D341Med (cell line): ENCODE data around the gene TGFB2.
"Not testable (repeated sequence)": the region's sequence is repeated elsewhere in the genome, so short reads cannot be mapped to it uniquely, and the experiment has no call there.

Source experiments
- DNase-seq: peaks from one replicate; pipeline ENCODE4 v3.0.0; 2012; ENCODE audit warnings: low spot score

Gene TGFB2

GRCh38 chr1:218344814-218345672 is at the start of gene TGFB2:
Gene TGFB2 (plus strand): TSS chr1:218345336. CDS start chr1:218346702, 1,366 bp downstream.
- no peak for DNase-seq

GRCh38 chr1:218296162-218296561 is 49.0 kb upstream of the TGFB2 start:
- DNase-seq = no peak

- no peak for DNase-seq
These were observed 47.7 kb upstream of the TGFB2 start for GRCh38 chr1:218297461-218297860.

GRCh38 chr1:218297867-218298266 is 47.3 kb upstream of the TGFB2 start:
- no peak for DNase-seq

GRCh38 chr1:218298398-218298797 is 46.7 kb upstream of the TGFB2 start:
- DNase-seq = no peak

- DNase-seq = peak; percentile 51
These were observed 45.7 kb upstream of the TGFB2 start for GRCh38 chr1:218299416-218299815.

GRCh38 chr1:218301217-218301616 is 43.9 kb upstream of the TGFB2 start:
- DNase-seq = no peak

- no peak for DNase-seq
These were observed 43.0 kb upstream of the TGFB2 start for GRCh38 chr1:218302155-218302554.

GRCh38 chr1:218303176-218303879 is 41.8 kb upstream of the TGFB2 start:
- DNase-seq = no peak

- DNase-seq = no peak
These were observed 40.7 kb upstream of the TGFB2 start for GRCh38 chr1:218304281-218305039.

GRCh38 chr1:218305472-218306064 is 39.6 kb upstream of the TGFB2 start:
- no peak for DNase-seq

- DNase-seq = no peak
These were observed 32.6 kb upstream of the TGFB2 start for GRCh38 chr1:218312509-218312908.

- no peak for DNase-seq
These were observed 30.8 kb upstream of the TGFB2 start for GRCh38 chr1:218314316-218314715.

- DNase-seq = no peak
These were observed 29.5 kb upstream of the TGFB2 start for GRCh38 chr1:218315638-218316037.

GRCh38 chr1:218317061-218317460 is 28.1 kb upstream of the TGFB2 start:
- DNase-seq = no peak

GRCh38 chr1:218320182-218320581 is 25.0 kb upstream of the TGFB2 start:
- DNase-seq = not testable (repeated sequence)

GRCh38 chr1:218322762-218323161 is 22.4 kb upstream of the TGFB2 start:
- no peak for DNase-seq

GRCh38 chr1:218323568-218324225 is 21.4 kb upstream of the TGFB2 start:
- no peak for DNase-seq

- DNase-seq = peak; percentile 28
These were observed 20.9 kb upstream of the TGFB2 start for GRCh38 chr1:218324226-218324580.

- DNase-seq = no peak
These were observed 16.4 kb upstream of the TGFB2 start for GRCh38 chr1:218328769-218329168.

GRCh38 chr1:218330043-218330623 is 15.0 kb upstream of the TGFB2 start:
- no peak for DNase-seq
